ENCODE results near the gene SLC35E1. TPM values are rescaled to one million over a fixed set of nuclear protein-coding genes. Genes with fewer than 3 reads are reported as not detected.
A peak's percentile ranks its signal among the peaks of the same experiment; 100 is the strongest.

Gene SLC35E1
- total and polyA plus RNA-seq, 2 experiments from 2014 or later: 17.0 to 30.3 TPM

GRCh38 chr19:16540948-16541347, 31.3 kb downstream of the SLC35E1 start:
- H3F3A ChIP-seq (replicated peaks; ENCODE audit: low read depth): 0 out of 2 replicates have a peak, but pooled peaks cover 16% of the 10 kb centered on the region
- Mint-ChIP-seq H3K36me3 (ENCODE audit: low read depth) (peaks cover 51% of the 10 kb centered on the region), H3K27ac (peak overlapping the region; percentile 66; the same call in 1 of the 2 replicates), H3K27me3 (ENCODE audit: insufficient read depth, low read depth, poor library complexity) (peaks cover 12% of the 10 kb centered on the region), H3K4me1 (peaks cover 20% of the 10 kb centered on the region), H3K4me3 (peak overlapping the region; percentile 97), H3K9me3 (no peaks in the 10 kb centered on the region)
- peak overlapping the region; percentile 100 for H3K4me3 ChIP-seq
- peaks cover 11% of the 10 kb centered on the region for H3K4me1 ChIP-seq (ENCODE audit: insufficient read depth)
- H3K9me2 ChIP-seq (ENCODE audit: insufficient read depth): no peaks in the 10 kb centered on the region
- H3K27me3 ChIP-seq (ENCODE audit: insufficient read depth): no peaks in the 10 kb centered on the region
- TF ChIP-seq REST (IDR thresholded peaks at IDR 0.05; ENCODE audit: unreplicated experiment): no peak
- no peak for TF ChIP-seq ZNF114 (CRISPR knock-in tag; IDR thresholded peaks at IDR 0.05)
- 0 out of 2 replicates have a peak, but pooled peaks cover 5% of the 10 kb centered on the region for H3K36me3 ChIP-seq (ENCODE audit: insufficient read depth)
- H3K79me2 ChIP-seq (replicated peaks; ENCODE audit: insufficient read depth): peaks cover 82% of the 10 kb centered on the region
- H4K20me1 ChIP-seq (replicated peaks; ENCODE audit: insufficient read depth): peaks cover 44% of the 10 kb centered on the region
- peak overlapping the region; percentile 99 for H3K4me2 ChIP-seq
- no peak for DNase-seq (ENCODE audit: low spot score)
- peak overlapping the region; percentile 88; the same call in 1 of the 2 replicates for H3K27ac ChIP-seq (ENCODE audit: low read depth)
- H2AFZ ChIP-seq: no peak overlapping the region
- no peak for ATAC-seq

GRCh38 chr19:16537111-16537510, 35.1 kb downstream of the SLC35E1 start:
- no peak overlapping the region for H3K27ac ChIP-seq (ENCODE audit: low read depth)
- no peaks in the 10 kb centered on the region for H3K9me2 ChIP-seq (ENCODE audit: insufficient read depth)
- DNase-seq (ENCODE audit: low spot score) (no peak), ATAC-seq (no peak)
- peaks cover 63% of the 10 kb centered on the region for H3K79me2 ChIP-seq (replicated peaks; ENCODE audit: insufficient read depth)
- Mint-ChIP-seq H3K27ac (no peak overlapping the region), H3K4me1 (peaks cover 10% of the 10 kb centered on the region; the same call in 2 of the 3 replicates), H3K36me3 (ENCODE audit: low read depth) (peaks cover 75% of the 10 kb centered on the region), H3K4me3 (no peak overlapping the region), H3K9me3 (no peaks in the 10 kb centered on the region), H3K27me3 (ENCODE audit: insufficient read depth, low read depth, poor library complexity) (peaks cover 9% of the 10 kb centered on the region)
- no peaks in the 10 kb centered on the region for H3K27me3 ChIP-seq (ENCODE audit: insufficient read depth)
- H4K20me1 ChIP-seq (replicated peaks; ENCODE audit: insufficient read depth): peaks cover 49% of the 10 kb centered on the region
- H3K36me3 ChIP-seq (ENCODE audit: insufficient read depth): peaks cover 25% of the 10 kb centered on the region; the same call in 1 of the 2 replicates
- H3K4me1 ChIP-seq (ENCODE audit: insufficient read depth): peaks cover 6% of the 10 kb centered on the region
- no peak overlapping the region for H3K4me2 ChIP-seq
- H2AFZ ChIP-seq: no peak overlapping the region
- 0 out of 2 replicates have a peak, but pooled peaks cover 12% of the 10 kb centered on the region for H3F3A ChIP-seq (replicated peaks; ENCODE audit: low read depth)
- no peak overlapping the region for H3K4me3 ChIP-seq
- TF ChIP-seq, protein P1, sequence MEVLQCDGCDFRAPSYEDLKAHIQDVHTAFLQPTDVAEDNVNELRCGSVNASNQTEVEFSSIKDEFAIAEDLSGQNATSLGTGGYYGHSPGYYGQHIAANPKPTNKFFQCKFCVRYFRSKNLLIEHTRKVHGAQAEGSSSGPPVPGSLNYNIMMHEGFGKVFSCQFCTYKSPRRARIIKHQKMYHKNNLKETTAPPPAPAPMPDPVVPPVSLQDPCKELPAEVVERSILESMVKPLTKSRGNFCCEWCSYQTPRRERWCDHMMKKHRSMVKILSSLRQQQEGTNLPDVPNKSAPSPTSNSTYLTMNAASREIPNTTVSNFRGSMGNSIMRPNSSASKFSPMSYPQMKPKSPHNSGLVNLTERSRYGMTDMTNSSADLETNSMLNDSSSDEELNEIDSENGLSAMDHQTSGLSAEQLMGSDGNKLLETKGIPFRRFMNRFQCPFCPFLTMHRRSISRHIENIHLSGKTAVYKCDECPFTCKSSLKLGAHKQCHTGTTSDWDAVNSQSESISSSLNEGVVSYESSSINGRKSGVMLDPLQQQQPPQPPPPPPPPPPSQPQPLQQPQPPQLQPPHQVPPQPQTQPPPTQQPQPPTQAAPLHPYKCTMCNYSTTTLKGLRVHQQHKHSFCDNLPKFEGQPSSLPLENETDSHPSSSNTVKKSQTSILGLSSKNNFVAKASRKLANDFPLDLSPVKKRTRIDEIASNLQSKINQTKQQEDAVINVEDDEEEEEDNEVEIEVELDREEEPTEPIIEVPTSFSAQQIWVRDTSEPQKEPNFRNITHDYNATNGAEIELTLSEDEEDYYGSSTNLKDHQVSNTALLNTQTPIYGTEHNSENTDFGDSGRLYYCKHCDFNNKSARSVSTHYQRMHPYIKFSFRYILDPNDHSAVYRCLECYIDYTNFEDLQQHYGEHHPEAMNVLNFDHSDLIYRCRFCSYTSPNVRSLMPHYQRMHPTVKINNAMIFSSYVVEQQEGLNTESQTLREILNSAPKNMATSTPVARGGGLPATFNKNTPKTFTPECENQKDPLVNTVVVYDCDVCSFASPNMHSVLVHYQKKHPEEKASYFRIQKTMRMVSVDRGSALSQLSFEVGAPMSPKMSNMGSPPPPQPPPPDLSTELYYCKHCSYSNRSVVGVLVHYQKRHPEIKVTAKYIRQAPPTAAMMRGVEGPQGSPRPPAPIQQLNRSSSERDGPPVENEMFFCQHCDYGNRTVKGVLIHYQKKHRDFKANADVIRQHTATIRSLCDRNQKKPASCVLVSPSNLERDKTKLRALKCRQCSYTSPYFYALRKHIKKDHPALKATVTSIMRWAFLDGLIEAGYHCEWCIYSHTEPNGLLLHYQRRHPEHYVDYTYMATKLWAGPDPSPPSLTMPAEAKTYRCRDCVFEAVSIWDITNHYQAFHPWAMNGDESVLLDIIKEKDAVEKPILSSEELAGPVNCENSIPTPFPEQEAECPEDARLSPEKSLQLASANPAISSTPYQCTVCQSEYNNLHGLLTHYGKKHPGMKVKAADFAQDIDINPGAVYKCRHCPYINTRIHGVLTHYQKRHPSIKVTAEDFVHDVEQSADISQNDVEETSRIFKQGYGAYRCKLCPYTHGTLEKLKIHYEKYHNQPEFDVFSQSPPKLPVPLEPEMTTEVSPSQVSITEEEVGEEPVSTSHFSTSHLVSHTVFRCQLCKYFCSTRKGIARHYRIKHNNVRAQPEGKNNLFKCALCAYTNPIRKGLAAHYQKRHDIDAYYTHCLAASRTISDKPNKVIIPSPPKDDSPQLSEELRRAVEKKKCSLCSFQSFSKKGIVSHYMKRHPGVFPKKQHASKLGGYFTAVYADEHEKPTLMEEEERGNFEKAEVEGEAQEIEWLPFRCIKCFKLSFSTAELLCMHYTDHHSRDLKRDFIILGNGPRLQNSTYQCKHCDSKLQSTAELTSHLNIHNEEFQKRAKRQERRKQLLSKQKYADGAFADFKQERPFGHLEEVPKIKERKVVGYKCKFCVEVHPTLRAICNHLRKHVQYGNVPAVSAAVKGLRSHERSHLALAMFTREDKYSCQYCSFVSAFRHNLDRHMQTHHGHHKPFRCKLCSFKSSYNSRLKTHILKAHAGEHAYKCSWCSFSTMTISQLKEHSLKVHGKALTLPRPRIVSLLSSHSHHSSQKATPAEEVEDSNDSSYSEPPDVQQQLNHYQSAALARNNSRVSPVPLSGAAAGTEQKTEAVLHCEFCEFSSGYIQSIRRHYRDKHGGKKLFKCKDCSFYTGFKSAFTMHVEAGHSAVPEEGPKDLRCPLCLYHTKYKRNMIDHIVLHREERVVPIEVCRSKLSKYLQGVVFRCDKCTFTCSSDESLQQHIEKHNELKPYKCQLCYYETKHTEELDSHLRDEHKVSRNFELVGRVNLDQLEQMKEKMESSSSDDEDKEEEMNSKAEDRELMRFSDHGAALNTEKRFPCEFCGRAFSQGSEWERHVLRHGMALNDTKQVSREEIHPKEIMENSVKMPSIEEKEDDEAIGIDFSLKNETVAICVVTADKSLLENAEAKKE (CRISPR knock-in tag; IDR thresholded peaks at IDR 0.05): no peak
- TF ChIP-seq POLR2AphosphoS5 (IDR thresholded peaks at IDR 0.05; ENCODE audit: low read depth) (no peak), EZH2phosphoT487 (IDR thresholded peaks at IDR 0.05; ENCODE audit: unreplicated experiment) (no peak), NANOG (IDR thresholded peaks at IDR 0.05; ENCODE audit: borderline replicate concordance) (no peak)
- TF ChIP-seq, protein P2, sequence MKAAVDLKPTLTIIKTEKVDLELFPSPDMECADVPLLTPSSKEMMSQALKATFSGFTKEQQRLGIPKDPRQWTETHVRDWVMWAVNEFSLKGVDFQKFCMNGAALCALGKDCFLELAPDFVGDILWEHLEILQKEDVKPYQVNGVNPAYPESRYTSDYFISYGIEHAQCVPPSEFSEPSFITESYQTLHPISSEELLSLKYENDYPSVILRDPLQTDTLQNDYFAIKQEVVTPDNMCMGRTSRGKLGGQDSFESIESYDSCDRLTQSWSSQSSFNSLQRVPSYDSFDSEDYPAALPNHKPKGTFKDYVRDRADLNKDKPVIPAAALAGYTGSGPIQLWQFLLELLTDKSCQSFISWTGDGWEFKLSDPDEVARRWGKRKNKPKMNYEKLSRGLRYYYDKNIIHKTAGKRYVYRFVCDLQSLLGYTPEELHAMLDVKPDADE (IDR thresholded peaks at IDR 0.05): no peak
